Omental fat pad (tissue), 4 donors: Measurements from ENCODE around the gene UBE2V1. TPM values are rescaled to one million over a fixed set of nuclear protein-coding genes. Genes with fewer than 3 reads are reported as not detected.
"Not testable (repeated sequence)": the region's sequence is repeated elsewhere in the genome, so short reads cannot be mapped to it uniquely, and the experiment has no call there.

Experiments
- ATAC-seq: fragments of 150-250 bp; one replicate; pipeline ENCODE4 v1.9.1; 2016; ENCODE audit warnings: mild to moderate bottlenecking, moderate library complexity; ENCODE audit not compliant: low FRiP score
- DNase-seq: peaks from one replicate; pipeline ENCODE4 v3.0.0-alpha.2; 2019; ENCODE audit warnings: low spot score
- total RNA-seq, 4 donors: library from RNA; depleted of rRNA; stranded (reverse); fragments of >200 nt; gene quantifications; one replicate each; pipeline ENCODE4 v1.1.0, GENCODE V29; 2016
- TF ChIP-seq, protein P1 (sequence below), 3 donors: fragments of 450-650 bp; IDR thresholded peaks; one replicate each; pipeline ENCODE4 v1.5.1; 2016 to 2017; ENCODE audit warnings: antibody characterized with exemption in 3 of 3, mild to moderate bottlenecking in 3 of 3, moderate library complexity in 2 of 3

UBE2V1 gene
- total RNA-seq, 4 donors from 2014 or later, result 63.2 to 100 (median 72.6) TPM

DNA sequence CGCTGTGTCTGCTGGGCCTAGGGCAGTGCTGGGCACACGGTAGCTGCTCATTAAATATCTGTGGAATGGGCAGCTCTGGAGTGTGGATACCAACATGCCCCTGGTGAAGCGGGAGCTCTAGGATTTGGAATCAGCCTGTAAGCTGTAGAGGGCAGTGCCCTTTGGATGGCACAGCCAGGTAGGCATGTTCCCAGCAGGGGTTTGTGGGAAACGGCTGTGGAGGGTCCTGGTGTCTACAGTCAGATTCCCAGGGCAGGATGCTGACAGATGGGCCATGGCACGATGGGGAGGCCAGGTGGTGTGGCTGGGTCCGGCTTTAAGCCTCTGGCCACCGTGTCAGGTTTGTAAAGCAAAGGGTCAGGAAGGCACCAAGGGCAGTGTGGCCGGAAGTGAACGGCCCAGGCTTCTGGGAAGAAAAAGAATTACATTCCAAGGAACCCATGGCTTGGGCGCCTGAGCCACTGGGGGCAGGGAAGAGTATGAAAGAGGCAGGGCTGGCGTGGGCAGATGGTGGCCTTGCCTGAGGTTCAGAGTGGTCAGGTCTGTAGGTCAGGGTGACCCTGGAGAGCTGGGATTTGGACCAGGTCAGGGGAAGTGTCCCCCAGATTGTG, 44.8 kb downstream of the UBE2V1 start:
- TF ChIP-seq, protein P1, sequence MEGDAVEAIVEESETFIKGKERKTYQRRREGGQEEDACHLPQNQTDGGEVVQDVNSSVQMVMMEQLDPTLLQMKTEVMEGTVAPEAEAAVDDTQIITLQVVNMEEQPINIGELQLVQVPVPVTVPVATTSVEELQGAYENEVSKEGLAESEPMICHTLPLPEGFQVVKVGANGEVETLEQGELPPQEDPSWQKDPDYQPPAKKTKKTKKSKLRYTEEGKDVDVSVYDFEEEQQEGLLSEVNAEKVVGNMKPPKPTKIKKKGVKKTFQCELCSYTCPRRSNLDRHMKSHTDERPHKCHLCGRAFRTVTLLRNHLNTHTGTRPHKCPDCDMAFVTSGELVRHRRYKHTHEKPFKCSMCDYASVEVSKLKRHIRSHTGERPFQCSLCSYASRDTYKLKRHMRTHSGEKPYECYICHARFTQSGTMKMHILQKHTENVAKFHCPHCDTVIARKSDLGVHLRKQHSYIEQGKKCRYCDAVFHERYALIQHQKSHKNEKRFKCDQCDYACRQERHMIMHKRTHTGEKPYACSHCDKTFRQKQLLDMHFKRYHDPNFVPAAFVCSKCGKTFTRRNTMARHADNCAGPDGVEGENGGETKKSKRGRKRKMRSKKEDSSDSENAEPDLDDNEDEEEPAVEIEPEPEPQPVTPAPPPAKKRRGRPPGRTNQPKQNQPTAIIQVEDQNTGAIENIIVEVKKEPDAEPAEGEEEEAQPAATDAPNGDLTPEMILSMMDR (IDR thresholded peaks at IDR 0.05), result no peak
- ATAC-seq, result no peak
- DNase-seq, result no peak

DNA sequence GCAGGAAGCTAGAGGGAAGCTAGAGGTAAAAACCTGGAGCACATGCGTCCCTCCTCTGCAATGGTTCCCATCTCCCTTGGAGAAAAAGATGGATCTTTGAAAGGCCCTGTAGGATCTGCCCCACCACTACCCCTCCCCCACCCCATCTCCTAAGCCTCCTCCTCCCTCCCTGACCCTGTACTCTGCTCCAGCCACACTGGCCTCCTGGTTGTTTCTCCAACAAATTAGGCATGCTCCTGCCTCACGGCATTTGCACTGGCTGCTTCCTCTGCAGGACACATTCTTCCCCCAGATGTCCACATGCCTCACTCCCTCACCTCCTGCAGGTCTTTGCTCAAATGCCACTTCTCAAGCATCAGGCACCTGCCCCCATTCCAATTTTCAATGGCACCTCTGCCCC, 45.5 kb downstream of the UBE2V1 start:
- ATAC-seq (no peak), DNase-seq (no peak)
- TF ChIP-seq, protein P1 (IDR thresholded peaks at IDR 0.05), result no peak

DNA sequence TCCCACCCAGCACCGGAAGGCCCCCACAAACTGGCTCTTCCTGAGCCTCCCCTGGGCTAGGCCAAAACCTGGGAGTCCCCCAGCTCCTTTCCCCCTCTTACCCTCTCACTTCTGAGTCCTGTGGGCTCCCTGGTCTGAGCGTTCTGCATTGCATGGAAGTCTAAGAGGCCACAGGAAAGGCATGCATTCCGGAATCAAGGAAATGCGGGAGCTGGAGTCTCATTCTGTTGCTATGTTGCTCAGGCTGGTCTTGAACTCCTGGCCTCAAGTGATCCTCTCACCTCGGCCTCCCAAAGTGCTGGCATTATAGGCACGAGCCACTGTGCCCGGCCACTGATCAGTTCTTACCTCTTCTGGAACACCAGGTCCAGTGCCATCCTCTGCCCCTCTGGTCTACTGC, 45.9 kb downstream of the UBE2V1 start:
- ATAC-seq (no peak), DNase-seq (no peak)
- TF ChIP-seq, protein P1 (IDR thresholded peaks at IDR 0.05), result no peak

DNA sequence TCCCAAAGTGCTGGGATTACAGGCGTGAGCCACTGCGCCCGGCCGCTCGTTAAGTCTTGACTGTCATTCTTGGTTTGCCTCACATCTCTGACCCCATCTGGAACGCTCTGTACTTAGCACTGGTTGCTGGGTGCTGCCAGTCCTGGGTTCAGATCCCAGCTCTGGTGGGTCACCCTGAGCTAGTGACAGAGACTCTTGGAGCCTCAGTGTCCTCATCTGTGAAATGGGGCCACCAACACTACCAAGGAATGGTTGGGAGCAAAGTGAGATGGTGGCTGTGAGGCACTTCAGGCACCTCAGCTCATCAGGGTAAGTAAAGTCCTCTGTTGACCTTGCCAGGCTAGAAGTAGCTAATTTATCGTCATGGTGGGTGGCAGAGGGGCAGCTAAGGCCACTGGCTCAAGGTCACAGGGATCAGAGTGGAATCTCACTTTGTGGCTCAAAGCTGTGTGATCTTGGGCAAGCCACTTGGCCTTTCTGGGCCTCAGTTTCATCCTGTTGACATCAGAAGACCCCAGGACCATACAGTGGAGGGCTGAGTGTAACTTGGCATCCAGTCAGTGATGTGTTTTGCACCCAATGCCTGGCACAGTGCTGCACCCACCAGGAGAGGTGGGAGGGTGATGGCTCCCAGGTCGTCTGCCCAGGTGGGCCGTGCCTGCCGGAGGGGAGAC, 46.7 kb downstream of the UBE2V1 start:
- TF ChIP-seq, protein P1 (IDR thresholded peaks at IDR 0.05), result no peak
- no peak for ATAC-seq
- no peak for DNase-seq

DNA sequence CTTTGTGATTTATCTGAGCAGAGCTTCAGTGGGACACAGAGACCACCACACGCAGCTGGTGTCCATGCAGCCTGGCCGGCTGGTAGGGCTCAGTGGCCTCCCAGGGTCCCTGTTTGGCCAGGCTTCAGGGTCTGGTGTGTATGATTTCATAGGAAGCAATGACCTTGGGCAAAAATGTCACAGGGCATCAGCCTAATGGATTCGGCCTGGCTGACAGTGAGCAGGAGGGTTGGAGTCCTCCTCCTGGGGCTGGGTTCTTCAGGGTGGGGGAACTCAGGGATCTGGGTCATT, 47.7 kb downstream of the UBE2V1 start:
- TF ChIP-seq, protein P1 (IDR thresholded peaks at IDR 0.05), result no peak
- DNase-seq (no peak), ATAC-seq (no peak)

DNA sequence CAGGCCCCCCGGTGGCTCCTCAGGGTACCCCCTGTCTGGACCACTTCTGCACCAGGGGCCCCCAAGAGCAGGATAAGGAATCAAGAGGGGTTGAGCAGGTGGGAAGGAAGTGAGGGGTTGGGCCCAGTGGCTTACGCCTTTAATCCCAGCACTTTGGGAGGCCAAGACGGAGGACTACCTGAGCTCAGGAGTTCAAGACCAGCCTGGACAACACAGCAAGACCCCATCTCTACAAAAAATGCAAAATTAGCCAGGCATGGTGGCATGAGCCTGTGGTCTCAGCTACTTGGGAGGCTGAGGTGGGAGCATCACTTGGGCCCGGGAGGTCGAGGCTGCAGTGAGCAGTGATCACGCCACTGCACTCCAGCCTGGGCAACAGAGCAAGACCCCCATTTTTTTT, 49.2 kb downstream of the UBE2V1 start:
- ATAC-seq, DNase-seq: not testable (repeated sequence)

DNA sequence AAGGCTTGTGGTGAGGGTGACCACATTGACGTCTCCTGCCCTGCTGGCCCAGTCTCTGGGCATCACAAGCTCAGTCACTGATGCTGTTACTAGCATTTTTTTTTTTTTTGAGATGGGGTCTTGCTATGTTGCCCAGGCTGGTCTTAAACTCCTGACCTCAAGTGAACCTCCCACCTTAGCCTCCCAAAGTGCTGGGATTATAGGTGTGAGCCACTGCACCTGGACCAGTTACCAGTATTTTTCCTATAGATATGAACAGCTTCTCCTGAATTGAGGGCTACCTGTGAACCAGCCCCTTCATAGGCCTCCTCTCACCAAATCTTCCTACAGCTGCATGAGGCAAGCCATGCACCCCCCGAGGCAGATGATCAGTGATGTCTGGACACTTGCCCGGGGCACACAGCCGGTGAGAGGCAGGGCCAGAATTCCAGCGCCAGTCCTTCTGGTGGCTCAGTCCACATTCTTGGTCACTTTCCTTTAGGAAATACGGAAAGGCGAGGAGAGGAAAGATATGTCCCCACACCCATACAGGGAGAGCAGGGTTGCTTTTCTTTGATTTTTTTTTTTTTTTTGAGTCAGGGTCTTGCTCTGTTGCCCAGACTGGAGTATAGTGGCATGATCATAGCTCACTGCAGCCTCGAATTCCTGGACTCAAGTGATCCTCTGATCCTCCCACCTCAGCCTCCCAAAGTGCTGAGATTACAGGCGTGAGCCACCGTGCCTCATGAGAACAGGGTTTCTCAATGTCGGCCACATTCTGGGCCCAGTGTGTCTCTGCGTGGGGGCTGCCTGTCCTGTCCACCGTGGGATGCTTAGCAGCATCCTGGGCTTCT, 50.7 kb downstream of the UBE2V1 start:
- ATAC-seq (no peak), DNase-seq (no peak)
- TF ChIP-seq, protein P1 (IDR thresholded peaks at IDR 0.05), result no peak
